MM.1S (cell line): ENCODE measurements around the gene ADAMTS4.

Experiments used
- DNase-seq: peaks from one replicate; pipeline ENCODE4 v3.0.0-alpha.2; 2015
- H2AFZ ChIP-seq: fragments of 300-600 bp; sonication (generic); 2 replicates; pipeline ENCODE4 v1.6.0; 2016; ENCODE audit warnings: antibody characterized with exemption, low read length
- H3F3A ChIP-seq: fragments of 300-600 bp; sonication (generic); 2 replicates; pipeline ENCODE4 v1.6.1; 2016; ENCODE audit warnings: mild to moderate bottlenecking, antibody characterized with exemption, low read length, moderate library complexity, mixed read lengths; ENCODE audit not compliant: insufficient read depth
- H3K27ac ChIP-seq: fragments of 300-600 bp; sonication (generic); 2 replicates; pipeline ENCODE4 v1.5.1; 2016; ENCODE audit warnings: mild to moderate bottlenecking, low read length
- H3K27me3 ChIP-seq: fragments of 300-600 bp; sonication (generic); replicated peaks from 2 replicates; pipeline ENCODE4 v1.6.0; 2016; ENCODE audit warnings: low read length; ENCODE audit not compliant: insufficient read depth
- H3K36me3 ChIP-seq: fragments of 300-600 bp; sonication (generic); replicated peaks from 2 replicates; pipeline ENCODE4 v1.6.1; 2016; ENCODE audit warnings: mild to moderate bottlenecking, low read length, mixed read lengths; ENCODE audit not compliant: insufficient read depth
- H3K4me1 ChIP-seq: fragments of 300-600 bp; sonication (generic); 2 replicates; pipeline ENCODE4 v1.6.1; 2016; ENCODE audit warnings: low read length, mixed read lengths
- H3K4me2 ChIP-seq: fragments of 300-600 bp; sonication (generic); 2 replicates; pipeline ENCODE4 v1.6.0; 2016; ENCODE audit warnings: low read depth, low read length
- H3K4me3 ChIP-seq: fragments of 300-600 bp; sonication (generic); 2 replicates; pipeline ENCODE4 v1.5.1; 2016; ENCODE audit warnings: low read length, mixed read lengths
- H3K79me2 ChIP-seq: fragments of 300-600 bp; sonication (generic); 2 replicates; pipeline ENCODE4 v1.6.1; 2016; ENCODE audit warnings: mixed run types, low read length, mixed read lengths
- H3K9ac ChIP-seq: fragments of 300-600 bp; sonication (generic); 2 replicates; pipeline ENCODE4 v1.6.1; 2016; ENCODE audit warnings: low read length, mixed read lengths
- H3K9me2 ChIP-seq: fragments of 300-600 bp; sonication (generic); replicated peaks from 2 replicates; pipeline ENCODE4 v1.6.1; 2016; ENCODE audit warnings: mild to moderate bottlenecking, low read length, mixed read lengths; ENCODE audit not compliant: insufficient read depth
- H3K9me3 ChIP-seq: fragments of 300-600 bp; sonication (generic); replicated peaks from 2 replicates; pipeline ENCODE4 v1.6.1; 2016; ENCODE audit warnings: mild to moderate bottlenecking, low read length, mixed read lengths; ENCODE audit not compliant: insufficient read depth
- H4K20me1 ChIP-seq: fragments of 300-600 bp; sonication (generic); 2 replicates; pipeline ENCODE4 v1.6.1; 2016; ENCODE audit warnings: mild to moderate bottlenecking, low read length, moderate library complexity, mixed read lengths; ENCODE audit not compliant: insufficient read depth
- EZH2 ChIP-seq: fragments of 300-600 bp; sonication (generic); optimal IDR thresholded peaks from 2 replicates; pipeline ENCODE3; 2017; ENCODE audit warnings: low read depth, mild to moderate bottlenecking, antibody characterized with exemption, low read length, mixed read lengths
- EZH2phosphoT487 ChIP-seq: fragments of 300-600 bp; sonication (generic); IDR thresholded peaks from 2 replicates; pipeline ENCODE4 v1.6.1; 2018; ENCODE audit warnings: antibody characterized with exemption, low read length
- TF ChIP-seq, protein P1 (sequence below): fragments of 300-600 bp; sonication (generic); IDR thresholded peaks from 2 replicates; pipeline ENCODE4 v1.5.1; 2016; ENCODE audit warnings: antibody characterized with exemption, low read length, mixed read lengths

The ADAMTS4 gene

DNA sequence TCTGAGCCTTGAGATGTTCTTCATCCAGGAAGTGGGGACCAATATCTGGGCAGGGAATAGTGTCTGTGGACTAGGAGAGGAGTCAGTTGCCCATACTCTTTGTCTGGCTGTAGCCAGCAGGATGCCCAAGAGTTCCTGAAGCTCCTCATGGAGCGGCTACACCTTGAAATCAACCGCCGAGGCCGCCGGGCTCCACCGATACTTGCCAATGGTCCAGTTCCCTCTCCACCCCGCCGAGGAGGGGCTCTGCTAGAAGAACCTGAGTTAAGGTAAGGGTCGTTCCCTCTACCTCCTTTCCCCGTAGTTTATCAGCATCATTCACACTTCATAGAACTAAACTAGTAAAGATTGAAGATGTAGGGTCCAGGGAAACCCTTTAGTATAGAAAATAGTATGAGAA is 36.0 kb downstream of the ADAMTS4 start:
- no peak for DNase-seq
- Histone ChIP-seq H3K9me3 (no peaks in the 10 kb centered on the region), H3K4me3 (no peak overlapping the region), H3K79me2 (peaks cover 27% of the 10 kb centered on the region), H3F3A (peaks cover 24% of the 10 kb centered on the region), H4K20me1 (no peaks in the 10 kb centered on the region), H3K9ac (no peak overlapping the region), H3K27ac (no peak overlapping the region), H3K27me3 (no peaks in the 10 kb centered on the region), H3K9me2 (no peaks in the 10 kb centered on the region), H3K4me2 (no peak overlapping the region), H3K4me1 (peaks cover 28% of the 10 kb centered on the region), H2AFZ (no peak overlapping the region), H3K36me3 (no peaks in the 10 kb centered on the region)
- TF ChIP-seq EZH2phosphoT487 = no peak
- no peak for TF ChIP-seq EZH2
- TF ChIP-seq, protein P1, sequence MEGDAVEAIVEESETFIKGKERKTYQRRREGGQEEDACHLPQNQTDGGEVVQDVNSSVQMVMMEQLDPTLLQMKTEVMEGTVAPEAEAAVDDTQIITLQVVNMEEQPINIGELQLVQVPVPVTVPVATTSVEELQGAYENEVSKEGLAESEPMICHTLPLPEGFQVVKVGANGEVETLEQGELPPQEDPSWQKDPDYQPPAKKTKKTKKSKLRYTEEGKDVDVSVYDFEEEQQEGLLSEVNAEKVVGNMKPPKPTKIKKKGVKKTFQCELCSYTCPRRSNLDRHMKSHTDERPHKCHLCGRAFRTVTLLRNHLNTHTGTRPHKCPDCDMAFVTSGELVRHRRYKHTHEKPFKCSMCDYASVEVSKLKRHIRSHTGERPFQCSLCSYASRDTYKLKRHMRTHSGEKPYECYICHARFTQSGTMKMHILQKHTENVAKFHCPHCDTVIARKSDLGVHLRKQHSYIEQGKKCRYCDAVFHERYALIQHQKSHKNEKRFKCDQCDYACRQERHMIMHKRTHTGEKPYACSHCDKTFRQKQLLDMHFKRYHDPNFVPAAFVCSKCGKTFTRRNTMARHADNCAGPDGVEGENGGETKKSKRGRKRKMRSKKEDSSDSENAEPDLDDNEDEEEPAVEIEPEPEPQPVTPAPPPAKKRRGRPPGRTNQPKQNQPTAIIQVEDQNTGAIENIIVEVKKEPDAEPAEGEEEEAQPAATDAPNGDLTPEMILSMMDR = no peak

DNA sequence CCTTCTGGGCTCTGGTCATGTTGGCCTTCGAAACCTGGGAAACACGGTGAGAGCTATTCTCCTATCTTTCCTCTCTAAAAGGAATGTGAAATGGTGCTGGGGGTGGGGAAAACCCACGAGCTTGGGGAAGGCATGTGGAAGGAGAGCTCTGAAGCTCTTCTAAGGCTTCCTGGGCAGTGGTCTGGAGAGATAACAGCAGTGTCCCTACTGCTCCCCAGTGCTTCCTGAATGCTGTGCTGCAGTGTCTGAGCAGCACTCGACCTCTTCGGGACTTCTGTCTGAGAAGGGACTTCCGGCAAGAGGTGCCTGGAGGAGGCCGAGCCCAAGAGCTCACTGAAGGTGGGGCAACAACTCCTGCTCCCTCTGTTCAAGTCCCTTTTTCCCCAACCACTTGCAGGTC is 36.8 kb downstream of the ADAMTS4 start:
- Histone ChIP-seq H4K20me1 (no peaks in the 10 kb centered on the region), H3K4me3 (no peak overlapping the region), H3K27ac (no peak overlapping the region), H3K27me3 (no peaks in the 10 kb centered on the region), H3F3A (peaks cover 30% of the 10 kb centered on the region), H3K4me1 (peaks cover 28% of the 10 kb centered on the region), H3K79me2 (peaks cover 24% of the 10 kb centered on the region), H3K9me3 (no peaks in the 10 kb centered on the region), H3K9ac (no peak overlapping the region), H3K36me3 (peaks cover 5% of the 10 kb centered on the region; the same call in 1 of the 2 replicates), H2AFZ (no peak overlapping the region), H3K9me2 (no peaks in the 10 kb centered on the region), H3K4me2 (no peak overlapping the region)
- no peak for DNase-seq
- TF ChIP-seq EZH2phosphoT487 (no peak), EZH2 (no peak)
- TF ChIP-seq, protein P1 = no peak

DNA sequence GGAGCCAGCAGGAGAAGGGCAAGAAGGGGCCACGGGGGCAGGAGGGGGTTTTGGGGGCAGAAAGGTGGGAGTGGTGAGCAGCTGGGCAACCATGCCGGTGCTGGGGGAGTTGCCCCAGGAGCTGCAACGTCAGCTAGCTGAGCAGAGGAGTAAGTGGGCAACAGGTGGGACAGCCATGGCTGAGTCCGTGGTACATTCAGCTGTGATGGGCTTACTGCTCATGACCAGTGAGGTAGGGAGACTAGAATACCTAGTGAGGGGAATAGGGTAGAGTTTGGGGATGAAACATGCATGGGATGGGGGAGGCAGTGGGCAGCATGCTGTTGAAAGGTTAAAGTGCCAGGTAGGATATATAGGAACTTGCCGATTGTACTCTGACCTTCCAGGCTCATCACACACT is 37.2 kb downstream of the ADAMTS4 start:
- H3K79me2 ChIP-seq = peaks cover 20% of the 10 kb centered on the region
- no peak overlapping the region for H3K4me3 ChIP-seq
- H3K4me1 ChIP-seq = peaks cover 27% of the 10 kb centered on the region
- H3K9me2 ChIP-seq = no peaks in the 10 kb centered on the region
- H3K4me2 ChIP-seq = no peak overlapping the region
- H2AFZ ChIP-seq = no peak overlapping the region
- H3K9me3 ChIP-seq = no peaks in the 10 kb centered on the region
- H3K9ac ChIP-seq = no peak overlapping the region
- H3K36me3 ChIP-seq = peaks cover 5% of the 10 kb centered on the region; the same call in 1 of the 2 replicates
- TF ChIP-seq, protein P1 = no peak
- TF ChIP-seq EZH2phosphoT487 (no peak), EZH2 (no peak)
- no peak overlapping the region for H3K27ac ChIP-seq
- DNase-seq = no peak
- no peaks in the 10 kb centered on the region for H4K20me1 ChIP-seq
- H3F3A ChIP-seq = peaks cover 29% of the 10 kb centered on the region
- H3K27me3 ChIP-seq = no peaks in the 10 kb centered on the region
